Measurements from ENCODE around the gene TCAF1. TPM values are rescaled to one million over a fixed set of nuclear protein-coding genes. Genes with fewer than 3 reads are reported as not detected.

TCAF1 gene
- total RNA-seq, 2 donors from 2014 or later = 39.5 to 44.9 TPM

- no peaks in the 10 kb centered on the region for H3K27me3 ChIP-seq
- intact Hi-C loops (cut with DNase I) = no loop called here
- H3K9ac ChIP-seq (ENCODE audit: low read depth in 2 of 2, low read length in 2 of 2) = no peak overlapping the region
- H3K9me3 ChIP-seq = no peaks in the 10 kb centered on the region
- DNase-seq = no peak
- H3K36me3 ChIP-seq = no peaks in the 10 kb centered on the region
- H3K27ac ChIP-seq = no peak overlapping the region
- no peak overlapping the region for H3K4me3 ChIP-seq
- TF ChIP-seq, protein P1, sequence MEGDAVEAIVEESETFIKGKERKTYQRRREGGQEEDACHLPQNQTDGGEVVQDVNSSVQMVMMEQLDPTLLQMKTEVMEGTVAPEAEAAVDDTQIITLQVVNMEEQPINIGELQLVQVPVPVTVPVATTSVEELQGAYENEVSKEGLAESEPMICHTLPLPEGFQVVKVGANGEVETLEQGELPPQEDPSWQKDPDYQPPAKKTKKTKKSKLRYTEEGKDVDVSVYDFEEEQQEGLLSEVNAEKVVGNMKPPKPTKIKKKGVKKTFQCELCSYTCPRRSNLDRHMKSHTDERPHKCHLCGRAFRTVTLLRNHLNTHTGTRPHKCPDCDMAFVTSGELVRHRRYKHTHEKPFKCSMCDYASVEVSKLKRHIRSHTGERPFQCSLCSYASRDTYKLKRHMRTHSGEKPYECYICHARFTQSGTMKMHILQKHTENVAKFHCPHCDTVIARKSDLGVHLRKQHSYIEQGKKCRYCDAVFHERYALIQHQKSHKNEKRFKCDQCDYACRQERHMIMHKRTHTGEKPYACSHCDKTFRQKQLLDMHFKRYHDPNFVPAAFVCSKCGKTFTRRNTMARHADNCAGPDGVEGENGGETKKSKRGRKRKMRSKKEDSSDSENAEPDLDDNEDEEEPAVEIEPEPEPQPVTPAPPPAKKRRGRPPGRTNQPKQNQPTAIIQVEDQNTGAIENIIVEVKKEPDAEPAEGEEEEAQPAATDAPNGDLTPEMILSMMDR (IDR thresholded peaks at IDR 0.05) = no peak
- H3K4me1 ChIP-seq = no peaks in the 10 kb centered on the region
Measured at GRCh38 chr7:143914938-143915652, 13.1 kb upstream of the TCAF1 start.

GRCh38 chr7:143913945-143914615, 12.1 kb upstream of the TCAF1 start:
- intact Hi-C loops (cut with DNase I) = no loop called here
- TF ChIP-seq, protein P1 (IDR thresholded peaks at IDR 0.05) = no peak
- no peaks in the 10 kb centered on the region for H3K4me1 ChIP-seq
- H3K4me3 ChIP-seq = no peak overlapping the region
- no peak overlapping the region for H3K9ac ChIP-seq (ENCODE audit: low read depth in 2 of 2, low read length in 2 of 2)
- H3K27me3 ChIP-seq = no peaks in the 10 kb centered on the region
- DNase-seq = no peak
- no peaks in the 10 kb centered on the region for H3K36me3 ChIP-seq
- no peaks in the 10 kb centered on the region for H3K9me3 ChIP-seq
- H3K27ac ChIP-seq = no peak overlapping the region

- intact Hi-C loops (cut with DNase I) = no loop called here
- DNase-seq = no peak
- no peak overlapping the region for H3K4me3 ChIP-seq
- no peak overlapping the region for H3K9ac ChIP-seq (ENCODE audit: low read depth in 2 of 2, low read length in 2 of 2)
- no peaks in the 10 kb centered on the region for H3K36me3 ChIP-seq
- TF ChIP-seq, protein P1 (IDR thresholded peaks at IDR 0.05) = no peak
- no peak overlapping the region for H3K27ac ChIP-seq
- H3K27me3 ChIP-seq = no peaks in the 10 kb centered on the region
- no peaks in the 10 kb centered on the region for H3K4me1 ChIP-seq
- no peaks in the 10 kb centered on the region for H3K9me3 ChIP-seq
Measured at GRCh38 chr7:143910473-143911248, 8.7 kb upstream of the TCAF1 start.

DNA sequence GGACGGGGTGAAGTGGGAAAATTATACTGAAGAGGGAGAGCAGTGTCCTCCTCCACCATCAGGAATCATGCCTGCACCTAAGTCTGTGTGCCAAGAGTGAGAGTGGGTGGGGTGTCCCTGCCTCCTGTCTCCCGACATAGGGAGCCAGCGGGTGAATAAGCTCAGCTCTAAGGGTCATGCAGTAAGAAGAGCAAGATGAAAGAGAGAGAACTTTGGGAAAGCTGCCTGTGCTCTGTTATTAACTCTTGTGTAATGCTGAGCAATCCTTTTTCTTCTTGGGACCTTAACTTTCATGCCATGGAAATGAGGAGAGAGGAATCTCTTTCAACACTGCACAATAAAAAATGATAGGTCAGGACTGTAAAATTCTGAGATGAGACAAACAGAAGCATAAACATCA, 7.9 kb upstream of the TCAF1 start:
- Histone ChIP-seq H3K27ac (no peak overlapping the region), H3K36me3 (no peaks in the 10 kb centered on the region), H3K27me3 (no peaks in the 10 kb centered on the region), H3K4me3 (no peak overlapping the region), H3K4me1 (no peaks in the 10 kb centered on the region), H3K9ac (ENCODE audit: low read depth in 2 of 2, low read length in 2 of 2) (no peak overlapping the region), H3K9me3 (no peaks in the 10 kb centered on the region)
- TF ChIP-seq, protein P1 (IDR thresholded peaks at IDR 0.05) = no peak
- intact Hi-C loops (cut with DNase I) = no loop called here
- DNase-seq = no peak

DNA sequence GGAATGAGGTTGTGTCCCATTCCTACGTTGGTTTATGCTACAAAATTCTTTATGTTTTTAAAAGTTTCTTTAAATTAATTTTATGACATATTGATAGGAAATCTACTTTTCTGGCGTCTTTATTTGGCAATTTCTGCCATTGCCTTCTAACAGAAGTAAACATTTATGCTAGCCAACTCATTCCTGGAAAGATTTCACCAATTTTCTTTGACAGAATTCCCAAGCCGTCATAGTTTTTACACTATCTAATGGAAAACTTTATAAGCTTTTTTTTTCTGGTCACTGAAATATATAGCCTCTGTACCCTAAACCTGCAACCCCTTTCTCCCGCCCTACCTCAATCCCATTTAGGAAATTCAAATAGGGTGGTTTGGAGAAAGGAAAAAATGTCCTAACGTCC, 6.1 kb upstream of the TCAF1 start:
- intact Hi-C loops (cut with DNase I) = no loop called here

More for the DNA sequence above, 6.1 kb upstream of the TCAF1 start:
- TF ChIP-seq, protein P1 (IDR thresholded peaks at IDR 0.05) = no peak
- Histone ChIP-seq H3K9ac (ENCODE audit: low read depth in 2 of 2, low read length in 2 of 2) (no peak overlapping the region), H3K9me3 (no peaks in the 10 kb centered on the region), H3K36me3 (no peaks in the 10 kb centered on the region), H3K4me1 (no peaks in the 10 kb centered on the region), H3K27ac (no peak overlapping the region), H3K27me3 (no peaks in the 10 kb centered on the region), H3K4me3 (no peak overlapping the region)
- no peak for DNase-seq
